Keratinocyte (primary cell): ENCODE measurements around the gene TEKTIP1.

Experiments used
- CTCF ChIP-seq, 3 experiments: IDR thresholded peaks in 1 of 3; conservative IDR thresholded peaks in 1 of 3; optimal IDR thresholded peaks in 1 of 3; 2 replicates in 2 of 3; 3 replicates in 1 of 3; pipeline versions ENCODE3 to v1.5.1; 2011; ENCODE audit warnings: low read length in 3 of 3, mild to moderate bottlenecking in 3 of 3, moderate library complexity in 2 of 3, control low read depth in 1 of 3, inconsistent platforms in 1 of 3; ENCODE audit not compliant: insufficient read depth in 2 of 3; ENCODE audit errors: extremely low read depth in 1 of 3
- EZH2 ChIP-seq: IDR thresholded peaks from one replicate; pipeline ENCODE4 v1.6.1; 2012; ENCODE audit warnings: inconsistent platforms, mild to moderate bottlenecking, low read length, moderate library complexity

DNA sequence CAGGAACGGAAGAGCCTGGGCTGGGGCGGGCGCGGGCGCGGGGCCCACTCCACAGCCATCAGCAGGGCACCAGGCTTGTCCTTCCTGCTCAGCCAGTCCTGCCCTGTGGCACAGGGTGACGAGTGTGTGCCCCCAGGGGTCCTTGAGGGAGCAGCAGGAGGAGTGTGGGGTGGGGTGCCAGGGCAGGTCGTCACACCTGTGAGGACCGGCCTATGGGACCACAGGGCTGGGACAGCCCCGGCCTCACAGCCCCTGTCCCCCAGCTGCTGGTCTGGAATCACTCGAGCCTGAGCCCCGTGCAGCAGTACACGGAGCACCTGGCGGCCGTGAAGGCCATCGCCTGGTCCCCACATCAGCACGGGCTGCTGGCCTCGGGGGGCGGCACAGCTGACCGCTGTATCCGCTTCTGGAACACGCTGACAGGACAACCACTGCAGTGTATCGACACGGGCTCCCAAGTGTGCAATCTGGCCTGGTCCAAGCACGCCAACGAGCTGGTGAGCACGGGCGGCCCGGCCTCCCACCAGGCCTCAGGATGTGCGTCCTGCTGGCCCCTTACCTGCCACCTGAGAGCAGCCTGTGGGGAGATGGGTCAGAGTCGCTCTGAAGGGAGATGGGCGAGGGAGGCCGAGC, 6.7 kb upstream of the TEKTIP1 start:
- TF ChIP-seq CTCF (optimal IDR thresholded peaks at IDR 0.05 in 1 of 3, IDR thresholded peaks at IDR 0.05 in 1 of 3, conservative IDR thresholded peaks at IDR 0.05 in 1 of 3; ENCODE audit: extremely low read depth in 1 of 3, insufficient read depth in 2 of 3, low read length in 3 of 3) (no peak), EZH2 (no peak)
